GM21529 (cell line): ENCODE results near the gene EGFL8.

Source experiments
- ATAC-seq: cut with Tn5 transposase; IDR thresholded peaks from one replicate; pipeline ENCODE4 v1.9.1; 2021; ENCODE audit not compliant: unreplicated experiment

Gene EGFL8

GRCh38 chr6:32146287-32146686, 18.1 kb upstream of the EGFL8 start:
- ATAC-seq: no peak

DNA sequence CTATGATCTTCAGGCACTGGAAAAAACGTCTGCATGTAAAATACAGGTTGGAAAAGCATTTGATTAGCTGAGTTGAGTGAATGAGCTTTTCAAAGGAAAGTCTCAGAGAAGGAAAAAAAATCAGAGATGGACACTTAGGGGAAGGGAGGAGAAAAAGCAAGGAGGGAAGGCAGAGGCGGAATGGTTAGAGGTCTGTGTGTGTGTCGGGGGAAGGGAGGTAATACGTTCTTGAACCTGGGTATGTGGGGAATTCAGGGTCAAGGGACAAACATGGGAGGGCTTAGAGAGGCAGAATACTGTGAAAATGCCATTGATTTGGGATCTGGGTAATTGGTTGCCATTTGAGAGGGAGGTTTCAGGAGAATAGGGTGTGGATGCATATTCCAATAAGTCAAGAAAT, 17.7 kb upstream of the EGFL8 start:
- no peak for ATAC-seq

DNA sequence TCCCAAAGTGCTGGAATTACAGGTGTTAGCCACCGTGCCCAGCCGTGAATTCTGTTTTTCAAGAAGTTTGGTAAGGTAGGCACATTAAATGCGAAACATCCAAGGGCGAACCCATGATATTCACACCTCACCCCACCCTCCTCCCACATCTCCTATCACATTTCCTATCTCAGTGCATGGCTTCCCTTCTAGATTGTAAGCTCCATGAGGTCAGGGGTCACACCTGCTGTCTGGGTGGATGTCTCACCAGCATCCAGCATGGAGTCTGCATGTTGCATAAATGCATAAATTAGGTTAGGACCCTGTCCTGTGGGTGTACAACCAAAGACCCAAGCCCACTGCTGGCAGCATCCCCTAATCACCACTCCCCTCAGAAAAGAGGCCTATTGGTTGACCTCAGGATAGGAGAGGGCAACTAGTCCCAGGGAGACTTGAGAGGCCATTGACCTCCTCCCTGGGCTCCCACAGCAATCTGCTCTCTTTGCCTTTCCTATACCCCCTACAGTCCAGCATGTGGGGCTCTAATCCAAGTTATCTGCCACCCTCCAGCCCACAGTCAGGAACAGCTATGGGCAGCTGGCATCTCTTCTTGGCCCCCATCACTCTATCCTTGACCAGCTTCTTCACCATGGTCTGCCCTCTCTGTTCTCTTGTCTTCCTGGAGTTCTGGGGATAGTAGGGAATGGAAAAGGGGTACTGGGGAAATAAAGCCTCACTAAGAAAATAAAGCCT, 16.8 kb upstream of the EGFL8 start:
- ATAC-seq: no peak

GRCh38 chr6:32148289-32149091, 15.9 kb upstream of the EGFL8 start:
- ATAC-seq: no peak

- ATAC-seq: no peak
These were observed 15.2 kb upstream of the EGFL8 start for GRCh38 chr6:32149092-32149755.

DNA sequence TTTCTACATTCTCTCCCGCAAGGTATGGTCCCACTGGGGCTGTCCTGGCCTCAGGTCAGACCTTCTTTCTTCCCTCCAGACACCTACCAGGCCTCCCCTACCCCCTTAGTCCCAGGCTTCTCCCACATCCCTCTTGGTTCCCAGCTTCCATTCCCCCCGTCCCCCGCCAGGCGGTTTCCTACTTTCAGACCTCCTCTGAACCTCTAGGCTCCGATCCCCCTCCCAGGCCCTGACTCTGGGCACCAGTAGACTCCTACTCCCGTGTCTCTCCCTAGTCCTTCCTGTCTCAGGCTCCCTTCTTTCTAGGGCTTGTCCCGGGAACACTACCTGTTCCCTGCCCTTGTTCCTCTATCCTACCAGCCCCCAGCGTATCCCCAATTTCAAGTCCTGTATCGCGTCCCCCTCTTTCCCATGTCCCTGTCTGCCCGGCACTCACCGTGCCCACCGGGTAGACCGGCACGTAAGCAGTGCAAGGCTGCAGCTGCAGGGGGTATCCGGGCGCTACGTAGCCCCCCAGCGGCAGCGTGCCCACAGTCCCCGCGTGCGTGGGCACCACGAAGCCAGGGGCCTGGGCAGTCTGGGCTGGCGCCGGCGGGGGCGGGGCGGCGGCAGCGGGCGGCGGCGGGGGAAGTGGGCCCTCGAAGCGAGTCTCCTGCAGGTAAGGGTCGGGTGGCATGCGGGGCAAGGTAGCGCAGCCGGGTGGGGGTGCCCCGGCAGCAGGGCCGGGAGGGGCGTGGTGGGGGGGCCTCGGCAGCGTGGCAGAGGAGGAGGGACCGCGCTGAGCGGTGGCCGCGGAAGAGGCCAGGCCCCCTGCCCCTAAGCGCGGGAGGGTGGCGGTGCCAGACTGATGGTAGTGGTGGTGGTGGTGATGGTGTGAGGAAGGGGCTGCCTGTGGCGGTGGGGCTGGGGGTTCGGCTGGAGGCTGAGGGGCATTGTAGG, 14.2 kb upstream of the EGFL8 start:
- ATAC-seq: no peak

DNA sequence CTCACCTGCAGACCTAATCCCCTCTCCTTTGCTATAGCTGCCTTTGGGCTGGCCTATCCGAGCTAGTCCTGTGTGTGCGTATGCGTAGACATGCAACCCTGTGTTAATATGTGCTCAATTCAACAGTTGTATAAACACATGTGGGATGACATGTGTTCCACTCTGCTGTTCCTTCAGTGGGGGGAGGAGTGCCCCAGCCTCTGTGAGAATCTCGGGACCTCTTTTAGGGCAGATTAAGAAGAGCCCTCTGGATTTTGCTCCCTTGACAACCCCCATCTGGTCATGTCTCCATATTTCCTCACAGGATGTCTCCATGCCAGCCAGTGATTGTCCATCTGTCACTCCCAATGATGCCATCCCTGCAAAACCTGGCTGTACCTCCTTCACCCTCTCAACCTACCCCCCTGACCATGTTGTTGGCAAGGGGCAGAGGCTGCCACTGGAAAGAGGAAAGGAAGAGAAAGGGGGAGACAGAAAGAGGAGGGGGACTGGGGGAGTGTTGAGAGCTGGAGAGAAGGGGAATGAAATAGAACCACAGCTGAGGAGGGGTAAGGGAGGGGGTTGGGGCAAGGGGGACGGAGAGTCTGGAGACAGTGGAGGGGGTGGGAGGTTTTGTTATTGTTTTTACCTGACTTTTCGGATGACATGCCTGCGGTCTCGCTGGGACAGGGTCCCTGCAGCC, 13.1 kb upstream of the EGFL8 start:
- no peak for ATAC-seq

DNA sequence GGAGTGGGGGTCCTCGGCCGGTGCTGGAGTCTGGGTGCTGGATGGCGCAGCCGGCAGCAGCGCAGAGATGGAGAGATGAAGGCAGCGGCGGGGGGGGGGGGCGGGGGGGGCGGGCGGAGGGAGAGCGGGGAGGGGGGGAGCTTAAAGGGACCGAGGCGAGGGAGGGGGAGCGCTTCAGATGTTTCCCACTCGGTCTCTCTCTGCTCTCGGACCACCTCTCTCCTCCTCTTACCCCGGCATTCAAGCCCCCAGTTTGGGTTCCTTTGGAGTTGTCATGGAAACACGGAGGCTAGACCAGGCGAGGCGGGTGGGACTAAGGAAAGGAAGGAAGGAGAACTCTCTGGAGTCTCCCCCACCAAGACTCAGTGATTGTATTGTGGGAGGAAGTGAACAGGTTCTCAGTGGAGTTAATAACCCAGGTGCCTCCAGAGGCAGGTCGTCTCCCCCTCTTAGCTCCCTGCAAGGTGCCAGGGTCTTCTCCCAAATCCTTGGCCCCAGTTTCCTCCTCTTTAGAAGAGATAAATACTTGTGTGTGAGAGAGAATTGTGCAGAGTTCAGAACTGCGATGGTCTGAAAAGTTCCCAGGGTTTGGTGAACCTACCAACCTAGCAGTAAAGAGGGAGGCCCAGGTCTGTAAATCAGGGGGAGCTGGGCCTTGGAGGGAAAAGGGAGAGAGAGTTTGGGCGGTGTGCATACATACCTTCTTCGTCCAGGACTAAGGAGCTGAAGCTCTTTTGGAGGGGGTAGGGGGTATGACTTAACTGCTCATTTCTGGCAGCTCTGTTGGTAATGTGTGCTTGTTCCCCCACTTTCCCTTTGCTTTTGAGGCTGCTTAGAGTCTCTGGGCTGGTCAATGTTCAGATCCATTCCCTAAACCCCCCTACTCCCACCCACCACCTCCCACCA, 12.3 kb upstream of the EGFL8 start, which contains the start of gene PRRT1:
PRRT1 (minus strand) TSS at position 77 of the 906 bp plus-strand sequence. CDS start 112 bp downstream, outside the sequence.
- no peak for ATAC-seq

GRCh38 chr6:32152769-32153563, 11.4 kb upstream of the EGFL8 start:
- ATAC-seq: no peak

GRCh38 chr6:32153564-32154513, 10.6 kb upstream of the EGFL8 start, which contains the start of gene PPT2:
TSS of gene PPT2 (plus strand) at chr6:32154141. CDS start at chr6:32154595, 454 bp downstream.
- peak; percentile 41 for ATAC-seq

GRCh38 chr6:32154514-32155161, 9.8 kb upstream of the EGFL8 start:
- ATAC-seq: peak; percentile 75

DNA sequence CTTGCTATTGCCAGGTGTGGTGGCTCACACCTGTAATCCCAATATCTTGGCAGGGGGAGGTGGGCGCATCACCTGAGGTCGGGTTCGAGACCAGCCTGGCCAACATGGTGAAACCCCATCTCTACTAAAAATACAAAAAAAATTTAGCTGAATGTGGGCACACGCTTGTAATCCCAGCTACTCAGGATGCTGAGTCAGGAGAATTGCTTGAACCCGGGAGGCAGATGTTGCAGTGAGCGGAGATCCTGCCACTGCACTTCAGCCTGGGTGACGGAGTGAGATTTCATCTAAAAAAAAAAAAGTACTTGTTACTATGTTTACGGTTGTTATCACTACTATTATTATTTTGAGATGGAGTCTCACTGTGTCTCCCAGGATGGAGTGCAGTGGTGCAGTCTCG, 7.5 kb upstream of the EGFL8 start:
- no peak for ATAC-seq

DNA sequence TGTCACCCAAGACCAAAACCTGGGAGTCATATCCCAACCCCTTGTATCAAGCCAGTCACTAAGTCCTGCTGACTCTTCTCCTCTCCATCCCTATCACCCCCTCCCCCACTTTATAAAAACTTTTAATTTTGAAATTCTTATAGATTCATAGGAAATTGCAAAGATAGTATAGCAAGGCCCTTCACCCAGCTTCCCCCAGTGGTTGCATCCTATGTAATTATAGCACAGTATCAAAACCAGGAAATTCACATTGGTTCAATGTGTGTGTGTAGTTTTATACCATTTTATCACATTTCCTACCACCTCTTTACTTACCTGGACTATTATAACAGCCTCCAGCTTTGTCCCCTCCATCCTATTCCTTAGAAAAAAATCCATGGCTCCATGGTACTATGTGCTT, 6.3 kb upstream of the EGFL8 start:
- ATAC-seq: no peak

DNA sequence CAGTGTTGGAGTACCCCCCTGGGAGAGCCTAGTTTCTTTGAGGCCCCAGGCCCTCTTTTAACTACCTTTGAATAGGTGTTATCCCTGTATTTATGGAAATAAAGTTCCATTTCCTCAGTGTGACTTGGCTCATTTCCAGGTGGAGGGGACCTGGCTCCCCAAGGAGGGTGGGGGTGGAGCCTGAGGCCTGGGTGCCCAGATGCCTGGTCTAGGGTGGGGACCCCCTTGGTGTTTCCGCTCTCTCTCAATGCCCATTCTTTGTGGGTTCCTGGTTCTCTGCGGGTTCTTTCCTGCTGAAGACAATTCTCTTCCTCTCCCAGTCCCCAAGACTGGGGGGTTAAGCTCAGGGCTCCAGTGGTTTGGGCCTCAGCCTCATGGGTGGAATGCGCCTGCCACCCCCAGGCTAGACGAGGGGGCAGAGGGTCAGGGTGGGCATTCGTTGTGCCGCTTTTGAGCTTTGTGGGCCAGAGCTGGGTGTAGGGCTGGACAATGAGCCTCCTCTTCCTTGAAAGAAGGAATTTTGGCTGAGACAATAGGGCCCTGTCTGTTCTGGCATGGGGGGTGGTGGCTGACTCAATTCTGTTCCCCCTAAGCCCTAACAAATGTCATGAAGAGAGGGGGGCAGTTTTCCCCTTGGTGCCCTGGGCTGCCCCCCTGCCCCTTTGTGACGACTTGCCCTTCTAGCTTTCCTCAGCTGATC, 686 bp upstream of the EGFL8 start:
- ATAC-seq: no peak

DNA sequence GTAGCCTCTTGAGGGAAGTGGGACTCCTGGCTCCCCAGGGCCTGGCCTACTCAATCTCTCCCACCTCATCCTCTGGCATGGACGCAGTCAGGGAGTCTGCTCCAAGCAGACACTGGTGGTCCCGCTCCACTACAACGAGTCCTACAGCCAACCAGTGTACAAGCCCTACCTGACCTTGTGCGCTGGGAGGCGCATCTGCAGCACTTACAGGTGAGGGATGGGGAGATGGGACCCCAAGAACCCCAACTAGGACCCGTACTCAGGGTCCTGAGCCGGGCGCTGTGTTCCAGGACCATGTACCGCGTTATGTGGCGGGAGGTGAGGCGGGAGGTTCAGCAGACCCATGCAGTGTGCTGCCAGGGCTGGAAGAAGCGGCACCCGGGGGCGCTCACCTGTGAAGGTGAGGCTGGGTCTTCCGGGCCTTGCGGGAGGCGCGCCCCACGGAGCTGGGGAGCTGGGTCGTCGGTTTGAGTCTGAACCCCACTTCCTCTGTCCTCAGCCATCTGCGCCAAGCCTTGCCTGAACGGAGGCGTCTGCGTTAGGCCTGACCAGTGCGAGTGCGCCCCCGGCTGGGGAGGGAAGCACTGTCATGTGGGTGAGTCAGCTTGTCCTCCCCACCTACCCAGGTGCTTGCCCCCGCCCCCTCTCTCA, 2.1 kb downstream of the EGFL8 start:
- no peak for ATAC-seq
